Skin of body (tissue), 2 donors: ENCODE results near the gene RAB25. TPM values are rescaled to one million over a fixed set of nuclear protein-coding genes. Genes with fewer than 3 reads are reported as not detected.
"Not testable (repeated sequence)": the region's sequence is repeated elsewhere in the genome, so short reads cannot be mapped to it uniquely, and the experiment has no call there.

Source experiments
- DNase-seq: peaks from one replicate; lab custom pipeline; 2025; lab: John Stamatoyannopoulos, UW
- total RNA-seq: library from RNA; depleted of rRNA; stranded (reverse); fragments of >200 nt; gene quantifications from one replicate; pipeline ENCODE4 v1.2.3, GENCODE V29; 2014

The RAB25 gene
- total RNA-seq, 1 donor from 2014 or later: 31.7 TPM

DNA sequence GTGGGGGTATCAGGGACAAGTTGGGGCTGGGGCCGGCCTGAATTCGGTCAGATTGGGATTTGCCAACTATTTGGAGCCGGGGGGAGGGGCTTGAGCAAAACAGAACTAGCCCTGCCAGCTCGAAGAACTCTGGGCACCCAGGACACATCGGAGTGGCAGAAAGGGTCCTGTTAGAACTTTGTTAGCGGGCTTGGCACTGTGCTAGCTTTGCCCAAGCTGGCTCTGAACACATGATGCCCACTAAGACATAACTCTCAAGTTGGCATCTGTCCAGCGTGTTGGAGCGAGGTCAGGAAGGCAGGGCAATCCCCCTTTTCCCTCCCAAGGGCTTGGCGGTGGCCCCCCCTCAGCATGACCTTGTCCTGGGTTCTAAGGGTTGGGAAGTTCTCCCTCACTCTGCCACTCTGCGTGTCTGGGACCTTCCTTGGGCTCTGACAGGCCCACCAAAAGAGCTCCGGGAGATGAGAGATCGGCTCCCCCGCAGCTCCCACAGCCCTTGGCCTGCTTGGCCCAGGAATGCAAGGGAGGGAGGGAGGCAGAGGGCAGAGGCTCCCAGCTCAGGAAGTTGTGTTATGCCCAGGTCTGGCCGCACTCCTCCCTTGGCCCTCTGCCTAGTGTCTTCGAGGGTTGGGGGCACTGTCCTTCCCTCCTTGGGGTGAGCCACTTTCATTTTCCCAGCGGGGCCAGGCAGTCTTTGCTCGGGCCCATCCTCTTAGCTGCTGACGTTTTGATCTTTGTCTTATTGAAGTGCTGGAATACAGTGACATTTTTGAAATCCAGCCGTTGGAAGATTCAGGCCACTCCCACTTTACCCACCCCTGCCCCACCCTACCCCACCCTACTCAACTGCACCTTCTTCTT, 54.8 kb downstream of the RAB25 start:
- DNase-seq: no peak

DNA sequence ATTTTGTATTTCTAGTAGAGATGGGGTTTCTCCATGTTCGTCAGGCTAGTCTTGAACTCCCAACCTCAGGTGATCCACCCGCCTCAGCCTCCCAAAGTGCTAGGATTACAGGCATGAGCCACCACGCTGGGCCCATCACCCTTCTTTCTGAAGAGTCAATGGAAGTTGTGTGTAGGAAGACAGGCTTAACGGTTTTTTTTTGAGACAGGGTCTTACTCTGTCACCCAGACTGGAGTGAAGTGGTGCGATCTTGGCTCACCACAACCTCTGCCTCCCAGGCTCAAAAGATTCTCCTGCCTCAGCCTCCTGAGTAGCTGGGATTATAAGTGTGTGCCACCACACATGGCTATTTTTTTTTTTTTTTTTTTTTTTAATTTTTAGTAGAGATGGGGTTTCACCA, 55.8 kb downstream of the RAB25 start:
- not testable (repeated sequence) for DNase-seq

DNA sequence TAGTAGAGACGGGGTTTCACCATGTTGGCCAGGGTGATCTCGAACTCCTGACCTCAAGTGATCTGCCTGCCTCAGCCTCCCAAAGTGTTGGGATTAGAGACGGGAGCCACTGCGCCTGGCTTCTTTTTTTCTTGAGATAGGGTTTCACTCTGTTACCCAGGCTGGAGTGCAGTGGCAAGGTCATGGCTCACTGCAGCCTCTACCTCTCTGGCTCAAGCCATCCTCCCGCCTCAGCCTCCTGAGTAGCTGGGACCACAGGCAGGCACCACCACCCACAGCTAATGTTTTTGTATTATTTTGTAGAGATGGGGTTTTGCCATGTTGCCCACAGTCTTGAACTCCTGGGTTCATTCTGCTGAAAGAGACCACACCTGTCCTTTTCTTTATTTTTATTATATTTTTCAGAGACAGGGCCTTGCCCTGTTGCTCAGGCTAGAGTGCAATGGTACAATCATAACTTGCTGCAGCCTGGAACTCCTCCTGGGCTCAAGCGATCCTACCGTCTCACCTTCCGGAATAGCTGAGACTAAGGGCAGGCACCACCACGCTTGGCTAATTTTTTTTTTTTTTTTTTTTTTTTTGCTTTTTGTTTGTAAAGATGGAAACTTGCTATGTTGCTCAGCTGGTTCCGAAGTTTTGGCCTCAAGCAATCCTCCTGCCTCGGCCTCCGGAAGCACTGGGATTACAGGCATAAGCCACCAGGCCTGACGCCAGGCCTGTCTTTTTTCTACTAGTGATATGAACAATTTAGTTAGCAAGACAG, 56.6 kb downstream of the RAB25 start:
- DNase-seq: no peak

DNA sequence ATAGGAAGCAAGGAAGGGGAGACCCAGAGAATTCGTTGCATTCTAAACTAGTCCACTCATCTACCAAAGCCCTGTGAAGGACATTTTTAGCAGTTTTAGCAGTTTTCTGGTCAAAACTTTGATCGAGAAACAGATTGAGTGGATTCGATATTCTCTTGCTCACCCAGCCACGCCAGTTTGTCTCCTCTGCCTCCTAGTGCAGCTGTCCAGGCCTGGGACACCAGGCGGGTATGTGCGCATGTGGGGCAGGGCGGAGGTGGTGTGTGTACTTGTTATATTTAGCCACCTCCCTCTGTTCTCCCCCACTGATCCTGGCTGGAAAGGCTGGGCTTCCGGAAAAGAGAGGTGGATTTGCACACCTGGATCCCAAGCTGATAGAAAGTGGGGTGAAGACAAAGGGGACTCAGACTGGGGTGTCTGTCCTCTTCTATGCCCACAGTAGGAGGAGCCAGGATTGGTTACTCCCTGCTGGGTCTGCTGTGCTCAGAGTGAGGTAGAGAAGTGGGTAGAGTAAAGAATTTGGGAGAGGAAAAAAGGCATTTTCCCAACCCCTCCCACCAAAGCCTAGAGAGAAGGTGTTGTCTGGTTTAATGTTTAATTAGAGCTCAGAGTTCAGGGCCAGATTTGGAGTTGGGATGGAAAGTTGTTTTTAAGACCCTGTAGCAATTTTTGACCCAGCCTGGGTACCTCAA, 57.4 kb downstream of the RAB25 start:
- DNase-seq: no peak

DNA sequence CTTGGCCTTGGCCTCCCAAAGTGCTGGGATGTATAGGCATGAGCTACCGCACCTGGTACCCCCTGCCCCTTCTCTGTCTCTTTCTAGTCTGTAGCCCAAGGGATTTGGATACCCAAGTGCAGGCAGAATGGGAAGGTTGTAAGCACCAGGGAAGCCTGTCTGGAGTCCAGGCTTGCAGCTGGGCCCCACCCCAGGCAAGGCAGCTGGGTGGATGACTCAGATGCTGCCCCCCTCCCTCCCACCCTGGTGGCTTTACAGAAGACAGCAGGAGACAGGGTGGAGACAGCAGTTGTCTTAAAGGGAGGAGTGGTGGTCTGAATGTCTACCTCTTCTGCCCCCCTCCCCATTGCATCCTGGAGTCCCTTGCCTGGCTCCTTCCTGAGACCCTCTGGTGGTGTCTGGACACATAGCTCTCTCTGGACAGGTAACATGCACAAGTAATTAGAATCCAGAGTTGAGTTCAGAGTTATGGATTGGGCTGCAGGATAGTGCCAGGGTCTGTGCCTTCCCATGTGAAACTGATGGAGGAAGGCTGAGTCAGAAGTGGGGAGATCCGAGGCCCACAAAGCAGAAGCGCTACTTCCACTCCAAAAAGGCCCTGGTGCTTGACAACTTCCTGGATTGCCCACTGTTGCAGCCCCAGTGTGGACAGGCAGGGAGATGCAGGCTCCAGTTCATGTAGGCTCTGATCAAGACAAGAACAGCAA, 58.7 kb downstream of the RAB25 start:
- no peak for DNase-seq

Other genes with a start within 250 kb of the RAB25 start
- gene GON4L, start 203.9 kb upstream of the RAB25 start, total RNA-seq: 39.2 TPM
- gene SYT11, start 201.6 kb upstream of the RAB25 start, total RNA-seq: 10.9 TPM
- 29.0 TPM for gene RIT1, start 149.8 kb upstream of the RAB25 start, total RNA-seq
- 44.5 TPM for gene KHDC4, start 126.7 kb upstream of the RAB25 start, total RNA-seq
- gene RXFP4, start 119.5 kb upstream of the RAB25 start, total RNA-seq: not detected
- gene ARHGEF2, start 82.6 kb upstream of the RAB25 start, total RNA-seq: 57.6 TPM
- 186 TPM for gene SSR2, start 40.2 kb upstream of the RAB25 start, total RNA-seq
- gene UBQLN4, start 7.4 kb upstream of the RAB25 start, total RNA-seq: 12.1 TPM
- gene LAMTOR2, start 6.4 kb upstream of the RAB25 start, total RNA-seq: 25.7 TPM
- 6.6 TPM for gene MEX3A, start 21.3 kb downstream of the RAB25 start, total RNA-seq
- 429 TPM for gene LMNA, start 53.6 kb downstream of the RAB25 start, total RNA-seq
- gene SEMA4A, start 92.4 kb downstream of the RAB25 start, total RNA-seq: 12.1 TPM
- gene SLC25A44, start 132.9 kb downstream of the RAB25 start, total RNA-seq: 6.6 TPM
- 33.9 TPM for gene PMF1, start 151.8 kb downstream of the RAB25 start, total RNA-seq
- gene BGLAP, start 181.0 kb downstream of the RAB25 start, total RNA-seq: 0.99 TPM
- gene PAQR6, start 186.9 kb downstream of the RAB25 start, total RNA-seq: 0.79 TPM
- 29.8 TPM for gene SMG5, start 221.7 kb downstream of the RAB25 start, total RNA-seq
- 14.6 TPM for gene TMEM79, start 223.2 kb downstream of the RAB25 start, total RNA-seq
- 23.2 TPM for gene GLMP, start 234.5 kb downstream of the RAB25 start, total RNA-seq
- not detected for gene VHLL, start 238.1 kb downstream of the RAB25 start, total RNA-seq